Tibial artery (tissue), 4 donors: ENCODE measurements around the gene TRIM26.
A peak's percentile ranks its signal among the peaks of the same experiment; 100 is the strongest.
"Not testable (repeated sequence)": the region's sequence is repeated elsewhere in the genome, so short reads cannot be mapped to it uniquely, and the experiment has no call there.

ENCODE experiments used
- DNase-seq, 2 donors: peaks; one replicate each; pipeline ENCODE4 v3.0.0-alpha.2; 2019
- H3K27ac ChIP-seq, 2 donors: fragments of 200-600 bp; sonication (generic) in 1 of 2; 1 replicate in 1 of 2; 2 replicates in 1 of 2; pipeline ENCODE4 v1.5.1; 2018 to 2019; ENCODE audit warnings: mild to moderate bottlenecking in 1 of 2
- H3K27me3 ChIP-seq, 2 donors: fragments of 200-600 bp; sonication (generic) in 1 of 2; one replicate each; pipeline versions ENCODE4 v1.5.1 to v1.6.0; 2016 to 2019
- H3K36me3 ChIP-seq, 3 donors: fragments of 200-600 bp; sonication (generic) in 2 of 3; one replicate each; pipeline ENCODE4 v1.5.1; 2016 to 2019; ENCODE audit warnings: mild to moderate bottlenecking in 2 of 3
- H3K4me1 ChIP-seq, 4 donors: fragments of 200-600 bp; sonication (generic) in 2 of 4; 1 replicate in 3 of 4; 2 replicates in 1 of 4; pipeline ENCODE4 v1.5.1; 2016 to 2019
- H3K4me3 ChIP-seq, 2 donors: fragments of 200-600 bp; sonication (generic) in 1 of 2; 1 replicate in 1 of 2; 2 replicates in 1 of 2; pipeline ENCODE4 v1.5.1; 2018 to 2019; ENCODE audit warnings: mild to moderate bottlenecking in 2 of 2
- H3K9me3 ChIP-seq, 3 donors: fragments of 200-600 bp; sonication (generic) in 1 of 3; one replicate each; pipeline ENCODE4 v1.5.1; 2016 to 2019
- intact Hi-C: fragments of 100-400 bp; cut with DNase I; formaldehyde crosslinking; loops from one replicate; pipeline ENCODE4 v1.15.0; 2023; ENCODE audit warnings: low total_unique reads
- TF ChIP-seq, protein P1 (sequence below), 2 experiments: fragments of 200-600 bp in 1 of 2; fragments of 450-650 bp in 1 of 2; IDR thresholded peaks; one replicate each; pipeline ENCODE4 v1.5.1; 2017 to 2019; ENCODE audit warnings: antibody characterized with exemption in 2 of 2, mild to moderate bottlenecking in 1 of 2, moderate library complexity in 1 of 2

TRIM26 gene

DNA sequence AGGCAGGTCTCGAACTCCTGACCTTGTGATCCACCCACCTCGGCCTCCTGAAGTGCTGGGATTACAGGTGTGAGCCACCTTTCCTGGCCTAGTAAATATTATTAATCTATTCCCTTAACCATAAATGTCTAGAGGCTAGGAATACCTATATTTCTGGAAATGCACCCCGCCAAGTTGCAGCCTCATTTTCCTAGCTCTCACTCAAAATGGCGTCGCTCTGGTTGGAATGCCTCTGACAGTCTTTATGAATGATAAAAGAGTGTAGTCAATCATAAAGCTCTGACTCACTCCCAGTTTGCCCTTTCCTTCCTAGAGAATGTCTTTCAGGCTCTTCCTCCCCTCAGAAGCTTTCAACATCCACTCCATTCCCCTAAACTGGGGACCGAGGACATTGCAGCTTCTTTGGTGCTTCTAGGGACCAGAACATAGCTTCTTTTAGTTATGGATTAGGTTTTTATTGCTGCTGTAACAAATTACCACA, 14.1 kb upstream of the TRIM26 start:
- TF ChIP-seq, protein P1, sequence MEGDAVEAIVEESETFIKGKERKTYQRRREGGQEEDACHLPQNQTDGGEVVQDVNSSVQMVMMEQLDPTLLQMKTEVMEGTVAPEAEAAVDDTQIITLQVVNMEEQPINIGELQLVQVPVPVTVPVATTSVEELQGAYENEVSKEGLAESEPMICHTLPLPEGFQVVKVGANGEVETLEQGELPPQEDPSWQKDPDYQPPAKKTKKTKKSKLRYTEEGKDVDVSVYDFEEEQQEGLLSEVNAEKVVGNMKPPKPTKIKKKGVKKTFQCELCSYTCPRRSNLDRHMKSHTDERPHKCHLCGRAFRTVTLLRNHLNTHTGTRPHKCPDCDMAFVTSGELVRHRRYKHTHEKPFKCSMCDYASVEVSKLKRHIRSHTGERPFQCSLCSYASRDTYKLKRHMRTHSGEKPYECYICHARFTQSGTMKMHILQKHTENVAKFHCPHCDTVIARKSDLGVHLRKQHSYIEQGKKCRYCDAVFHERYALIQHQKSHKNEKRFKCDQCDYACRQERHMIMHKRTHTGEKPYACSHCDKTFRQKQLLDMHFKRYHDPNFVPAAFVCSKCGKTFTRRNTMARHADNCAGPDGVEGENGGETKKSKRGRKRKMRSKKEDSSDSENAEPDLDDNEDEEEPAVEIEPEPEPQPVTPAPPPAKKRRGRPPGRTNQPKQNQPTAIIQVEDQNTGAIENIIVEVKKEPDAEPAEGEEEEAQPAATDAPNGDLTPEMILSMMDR (IDR thresholded peaks at IDR 0.05): no peak
- Histone ChIP-seq H3K4me3 (no peak overlapping the region), H3K27me3 (no peaks in the 10 kb centered on the region), H3K27ac (no peak overlapping the region), H3K4me1 (no peaks in the 10 kb centered on the region), H3K36me3 (no peaks in the 10 kb centered on the region), H3K9me3 (no peaks in the 10 kb centered on the region)
- intact Hi-C loops: no loop called here
- no peak for DNase-seq

DNA sequence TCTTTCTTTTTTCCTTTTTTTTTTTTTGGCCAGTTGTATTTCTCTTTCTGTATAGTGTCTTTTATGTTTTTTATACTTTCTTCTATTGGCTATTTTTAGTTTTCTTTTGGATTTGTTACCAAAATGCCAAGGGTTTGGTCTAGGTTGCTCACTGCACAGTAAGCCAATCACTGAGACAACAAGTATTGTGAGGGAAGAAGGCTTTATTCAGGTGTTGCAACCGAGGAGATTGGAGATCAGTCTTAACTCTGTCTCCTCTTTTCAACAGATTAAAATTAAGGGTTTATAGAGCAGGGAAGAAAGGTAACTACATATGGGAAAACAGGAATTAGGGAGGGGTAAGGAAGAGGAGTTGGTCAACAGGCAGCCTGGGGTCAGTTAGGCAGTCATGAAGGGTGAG, 10.1 kb upstream of the TRIM26 start:
- intact Hi-C loops: no loop called here
- Histone ChIP-seq H3K4me3 (no peak overlapping the region), H3K27ac (no peak overlapping the region), H3K4me1 (peaks cover 0 to 7% (median 2%) of the 10 kb centered on the region in 4 donors), H3K9me3 (no peaks in the 10 kb centered on the region), H3K36me3 (no peaks in the 10 kb centered on the region), H3K27me3 (no peaks in the 10 kb centered on the region)
- TF ChIP-seq, protein P1 (IDR thresholded peaks at IDR 0.05): no peak
- DNase-seq: no peak

DNA sequence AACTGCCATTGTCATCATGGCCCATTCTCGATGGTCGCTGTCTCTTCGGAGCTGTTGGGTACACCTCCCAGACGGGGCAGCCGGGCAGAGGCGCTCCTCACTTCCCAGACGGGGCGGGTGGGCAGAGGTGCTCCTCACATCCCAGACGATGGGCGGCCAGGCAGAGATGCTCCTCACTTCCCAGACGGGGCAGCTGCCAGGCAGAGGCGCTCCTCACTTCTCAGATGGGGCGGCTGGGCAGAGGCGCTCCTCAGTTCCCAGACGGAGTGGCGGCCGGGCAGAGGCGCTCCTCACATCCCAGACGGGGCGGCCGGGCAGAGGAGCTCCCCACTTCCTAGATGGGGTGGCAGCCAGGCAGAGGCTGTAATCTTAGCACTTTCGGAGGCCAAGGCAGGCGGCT, 8.8 kb upstream of the TRIM26 start:
- H3K9me3 ChIP-seq, H3K36me3 ChIP-seq, DNase-seq, H3K27me3 ChIP-seq, H3K27ac ChIP-seq, H3K4me3 ChIP-seq, intact Hi-C loops, H3K4me1 ChIP-seq: not testable (repeated sequence)

DNA sequence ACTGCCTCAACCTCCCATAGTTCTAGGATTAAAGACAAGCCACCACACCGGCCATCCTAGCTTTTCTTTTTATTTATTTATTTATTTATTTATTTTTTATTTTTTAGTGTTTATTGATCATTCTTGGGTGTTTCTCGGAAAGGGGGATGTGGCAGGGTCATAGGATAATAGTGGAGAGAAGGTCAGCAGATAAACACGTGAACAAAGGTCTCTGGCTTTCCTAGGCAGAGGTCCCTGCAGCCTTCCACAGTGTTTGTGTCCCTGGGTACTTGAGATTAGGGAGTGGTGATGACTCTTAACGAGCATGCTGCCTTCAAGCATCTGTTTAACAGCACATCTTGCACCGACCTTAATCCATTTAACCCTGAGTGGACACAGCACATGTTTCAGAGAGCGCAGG, 8.2 kb upstream of the TRIM26 start:
- H3K9me3 ChIP-seq, H3K27me3 ChIP-seq, H3K4me3 ChIP-seq, intact Hi-C loops, H3K4me1 ChIP-seq, H3K27ac ChIP-seq, H3K36me3 ChIP-seq, DNase-seq: not testable (repeated sequence)

DNA sequence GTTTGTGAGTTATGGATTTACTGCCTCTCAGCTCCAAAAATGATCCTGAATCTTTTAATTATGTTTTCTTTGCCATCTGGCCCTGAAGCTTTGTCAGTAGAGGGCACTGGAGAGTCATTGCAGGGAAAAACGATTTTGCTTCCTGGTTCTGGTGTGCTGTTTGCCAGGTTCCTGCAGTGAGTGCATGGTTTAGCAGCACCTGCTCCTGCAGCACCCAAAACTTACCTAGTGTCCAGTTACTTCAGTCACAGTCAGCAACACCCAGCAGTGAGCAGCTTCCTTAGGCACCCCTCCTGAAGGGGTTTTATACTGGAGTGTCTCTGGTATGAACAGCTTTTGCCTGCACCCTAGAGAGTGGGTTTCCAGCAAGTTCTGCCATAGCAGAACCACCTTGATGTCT, 6.0 kb upstream of the TRIM26 start:
- Histone ChIP-seq H3K9me3 (no peaks in the 10 kb centered on the region), H3K36me3 (no peaks in the 10 kb centered on the region), H3K4me1 (peaks cover 0 to 12% (median 4%) of the 10 kb centered on the region in 4 donors), H3K27ac (no peak overlapping the region), H3K4me3 (no peak overlapping the region), H3K27me3 (no peaks in the 10 kb centered on the region)
- intact Hi-C loops: loop anchor here (10.0 kb wide), 2 partner anchors 106 to 176 kb away; partner anchors contain the start of gene TRIM39
- TF ChIP-seq, protein P1 (IDR thresholded peaks at IDR 0.05): peak; percentile 50 to 73
- peak in 1 of 2 donors; percentile 37 for DNase-seq

DNA sequence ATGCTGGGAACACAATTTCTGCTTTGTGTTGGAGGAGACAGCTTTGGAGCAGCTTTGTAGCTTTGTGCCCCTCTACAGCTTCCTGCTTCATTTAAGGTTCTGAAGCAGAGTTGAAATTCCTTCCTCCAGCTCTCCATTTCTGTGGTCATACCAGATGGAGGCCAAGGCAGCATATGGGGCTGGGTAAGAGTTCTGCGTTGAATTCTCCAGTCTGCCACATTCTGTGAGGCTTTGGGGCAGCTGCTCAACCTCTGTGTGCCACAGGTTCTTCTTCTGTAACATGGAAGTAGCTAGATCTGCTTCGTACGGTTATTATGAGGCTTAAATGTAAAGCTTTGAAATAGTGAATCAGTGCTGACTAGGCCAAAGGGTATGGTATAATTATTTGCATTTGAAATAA, 2.9 kb upstream of the TRIM26 start:
- H3K9me3 ChIP-seq: no peaks in the 10 kb centered on the region
- no peak overlapping the region for H3K27ac ChIP-seq
- peaks cover 6 to 25% (median 18%) of the 10 kb centered on the region in 4 donors for H3K4me1 ChIP-seq
- TF ChIP-seq, protein P1 (IDR thresholded peaks at IDR 0.05): no peak
- H3K36me3 ChIP-seq: no peaks in the 10 kb centered on the region
- H3K4me3 ChIP-seq: no peak overlapping the region
- no peak for DNase-seq
- no peaks in the 10 kb centered on the region for H3K27me3 ChIP-seq
- intact Hi-C loops: loop anchor here (10.0 kb wide), 2 partner anchors 109 to 179 kb away; partner anchors contain the start of gene TRIM39

DNA sequence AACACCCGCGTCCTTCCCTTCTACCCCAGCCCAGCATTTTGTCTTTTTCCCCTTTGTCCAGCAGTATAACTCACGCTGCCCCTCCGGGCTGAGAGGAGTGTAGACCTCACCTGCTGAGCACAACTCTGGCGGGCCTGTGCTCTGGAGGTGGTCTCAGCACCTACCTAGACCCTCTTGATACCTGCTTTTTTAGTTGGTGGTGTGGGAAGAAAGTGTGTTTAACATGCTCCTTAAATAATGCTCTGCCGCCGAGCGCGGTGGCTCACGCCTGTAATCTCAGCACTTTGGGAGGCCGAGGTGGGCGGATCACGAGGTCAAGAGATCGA, 1.4 kb upstream of the TRIM26 start:
- Histone ChIP-seq H3K27ac (peak overlapping the region; percentile 89 to 90), H3K27me3 (no peaks in the 10 kb centered on the region), H3K9me3 (no peaks in the 10 kb centered on the region), H3K4me3 (peak overlapping the region; percentile 71), H3K36me3 (no peaks in the 10 kb centered on the region), H3K4me1 (peaks cover 6 to 34% (median 24%) of the 10 kb centered on the region in 4 donors)
- intact Hi-C loops: loop anchor here (10.0 kb wide), 2 partner anchors 110 to 180 kb away; partner anchors contain the start of gene TRIM39
- no peak for DNase-seq
- TF ChIP-seq, protein P1 (IDR thresholded peaks at IDR 0.05): no peak
